A549 treated with AZD9567 at 1 μM for 4 hours (cell line): Measurements from ENCODE around the gene ASF1B. TPM values are rescaled to one million over a fixed set of nuclear protein-coding genes. Genes with fewer than 3 reads are reported as not detected.

Experiments
- total RNA-seq: library from RNA; stranded (reverse); fragments of 200-300 nt; extraction: Qiagen RNA extraction; gene quantifications from 5 replicates; pipeline ENCODE4 v1.2.3, GENCODE V29; 2022; ENCODE audit not compliant: insufficient read depth

The ASF1B gene
- total RNA-seq, result 24.6 to 35.1 TPM (median 34.0 TPM) in 5 replicates

GRCh38 chr19:14136509-14137281 lies at the start of gene ASF1B:
Gene ASF1B (minus strand): TSS chr19:14136589. CDS start chr19:14136456, 133 bp downstream.

GRCh38 chr19:14117668-14118164 lies 18.7 kb downstream of the ASF1B start, which contains the start of gene PRKACA:
Gene PRKACA (minus strand): TSS chr19:14117762. CDS start chr19:14117547, 215 bp downstream.

GRCh38 chr19:14090509-14091080 lies 45.8 kb downstream of the ASF1B start, which contains the start of gene SAMD1:
Gene SAMD1 (minus strand): TSS chr19:14090751.

GRCh38 chr19:14085309-14085995 lies 50.9 kb downstream of the ASF1B start, which contains the start of gene C19orf67:
Gene C19orf67 (minus strand): TSS chr19:14085783. CDS start chr19:14085627, 156 bp downstream.

GRCh38 chr19:14072535-14073260 lies 63.7 kb downstream of the ASF1B start, which contains the start of gene MISP3:
Gene MISP3 (plus strand): TSS chr19:14072786. CDS start chr19:14073310, 524 bp downstream.

Other genes with a start within 250 kb of the ASF1B start
- gene BRME1, start 230.5 kb downstream of the ASF1B start, total RNA-seq, result 0.08 to 0.55 TPM (median 0.37 TPM) in 4 of 5 replicates, not detected in the other
- gene CC2D1A, start 230.4 kb downstream of the ASF1B start, total RNA-seq, result 8.2 to 10.9 TPM (median 9.5 TPM) in 5 replicates
- 1.1 to 4.3 TPM (median 1.5 TPM) in 5 replicates for gene PODNL1, start 198.2 kb downstream of the ASF1B start, total RNA-seq
- gene DCAF15, start 184.1 kb downstream of the ASF1B start, total RNA-seq, result 14.7 to 22.8 TPM (median 21.9 TPM) in 5 replicates
- gene RFX1, start 130.3 kb downstream of the ASF1B start, total RNA-seq, result 2.5 to 5.8 TPM (median 5.0 TPM) in 5 replicates
- gene RLN3, start 108.4 kb downstream of the ASF1B start, total RNA-seq, result not detected in 5 replicates
- gene IL27RA, start 104.8 kb downstream of the ASF1B start, total RNA-seq, result 7.7 to 9.5 TPM (median 9.1 TPM) in 5 replicates
- gene PALM3, start 74.5 kb downstream of the ASF1B start, total RNA-seq, result 1.6 to 2.4 TPM (median 2.3 TPM) in 5 replicates
- 3.9 to 4.9 TPM (median 4.5 TPM) in 4 of 5 replicates, not detected in the other for gene MISP3, start 63.8 kb downstream of the ASF1B start, total RNA-seq
- not detected in 5 replicates for gene C19orf67, start 50.8 kb downstream of the ASF1B start, total RNA-seq
- 28.7 to 39.0 TPM (median 35.6 TPM) in 5 replicates for gene SAMD1, start 45.8 kb downstream of the ASF1B start, total RNA-seq
- gene PRKACA, start 18.8 kb downstream of the ASF1B start, total RNA-seq, result 30.4 to 51.2 TPM (median 33.2 TPM) in 5 replicates
- gene ADGRL1, start 69.6 kb upstream of the ASF1B start, total RNA-seq, result 3.6 to 11.0 TPM (median 4.3 TPM) in 5 replicates
- 74.5 to 92.9 TPM (median 84.4 TPM) in 5 replicates for gene ADGRE5, start 244.9 kb upstream of the ASF1B start, total RNA-seq